ENCODE data around the gene FOSB.
"Not testable (repeated sequence)": the region's sequence is repeated elsewhere in the genome, so short reads cannot be mapped to it uniquely, and the experiment has no call there.

FOSB gene

GRCh38 chr19:45506989-45507871 lies 39.4 kb downstream of the FOSB start, which contains the start of gene VASP:
Gene VASP, plus strand, starts transcription at chr19:45507479. Its CDS starts 293 bp downstream, at chr19:45507772.
- peak; percentile 92 for DNase-seq

GRCh38 chr19:45507872-45508416 lies 40.1 kb downstream of the FOSB start:
- no peak for DNase-seq

GRCh38 chr19:45508417-45508860 lies 40.6 kb downstream of the FOSB start:
- DNase-seq, result no peak

GRCh38 chr19:45508861-45509691 lies 41.3 kb downstream of the FOSB start:
- DNase-seq, result peak; percentile 48

GRCh38 chr19:45509692-45510015 lies 41.9 kb downstream of the FOSB start:
- DNase-seq, result no peak

GRCh38 chr19:45510352-45510751 lies 42.6 kb downstream of the FOSB start:
- not testable (repeated sequence) for DNase-seq

- DNase-seq, result no peak
Measured at GRCh38 chr19:45511074-45511473, 43.3 kb downstream of the FOSB start.

- no peak for DNase-seq
Measured at GRCh38 chr19:45512881-45513483, 45.2 kb downstream of the FOSB start.

GRCh38 chr19:45514376-45515051 lies 46.7 kb downstream of the FOSB start:
- no peak for DNase-seq

GRCh38 chr19:45515081-45515624 lies 47.4 kb downstream of the FOSB start:
- peak; percentile 50 for DNase-seq

GRCh38 chr19:45515807-45516401 lies 48.1 kb downstream of the FOSB start:
- DNase-seq, result no peak

GRCh38 chr19:45517238-45517637 lies 49.4 kb downstream of the FOSB start:
- no peak for DNase-seq

- DNase-seq, result no peak
Measured at GRCh38 chr19:45517641-45518468, 50.1 kb downstream of the FOSB start.

GRCh38 chr19:45518469-45518826 lies 50.7 kb downstream of the FOSB start:
- no peak for DNase-seq

GRCh38 chr19:45522010-45522941 lies 54.5 kb downstream of the FOSB start:
- no peak for DNase-seq

- peak; percentile 80 for DNase-seq
Measured at GRCh38 chr19:45523642-45524256, 56.0 kb downstream of the FOSB start.

GRCh38 chr19:45524575-45525129 lies 56.9 kb downstream of the FOSB start:
- no peak for DNase-seq

Measured in CD4-positive, alpha-beta T cell treated with Interleukin-4 for 4 hours (primary cell).